Aorta (tissue), 5 donors: ENCODE results near the gene CREB3L2. TPM values are rescaled to one million over a fixed set of nuclear protein-coding genes. Genes with fewer than 3 reads are reported as not detected.
"Not testable (repeated sequence)": the region's sequence is repeated elsewhere in the genome, so short reads cannot be mapped to it uniquely, and the experiment has no call there.

Experiments
- ATAC-seq: fragments of 200-7000 bp; cut with Tn5 transposase; one replicate; pipeline ENCODE4 v1.9.1; 2022; ENCODE audit warnings: moderate library complexity; ENCODE audit not compliant: low FRiP score
- DNase-seq, 2 donors: peaks; one replicate each; pipeline ENCODE4 v3.0.0-alpha.2; 2020
- H3K27ac ChIP-seq, 2 donors: one replicate each; pipeline ENCODE4 v1.5.1; 2013; ENCODE audit warnings: low read length in 2 of 2, mild to moderate bottlenecking in 2 of 2, moderate library complexity in 2 of 2, control low read depth in 1 of 2, inconsistent platforms in 1 of 2, low read depth in 1 of 2
- H3K27me3 ChIP-seq, 2 donors: one replicate each; pipeline ENCODE4 v1.6.1; 2013; ENCODE audit warnings: control low read depth in 1 of 2, low read length in 1 of 2, mild to moderate bottlenecking in 1 of 2, moderate library complexity in 1 of 2; ENCODE audit not compliant: insufficient read depth in 2 of 2, control insufficient read depth in 1 of 2
- H3K36me3 ChIP-seq, 2 donors: one replicate each; pipeline ENCODE4 v1.6.1; 2013; ENCODE audit warnings: control low read depth in 1 of 2, low read length in 1 of 2, mild to moderate bottlenecking in 1 of 2; ENCODE audit not compliant: insufficient read depth in 2 of 2, control insufficient read depth in 1 of 2
- H3K4me1 ChIP-seq, 2 donors: one replicate each; pipeline ENCODE4 v1.6.1; 2013; ENCODE audit warnings: low read length in 2 of 2, control low read depth in 1 of 2, mild to moderate bottlenecking in 1 of 2, moderate library complexity in 1 of 2; ENCODE audit not compliant: insufficient read depth in 2 of 2, control insufficient read depth in 1 of 2
- H3K4me3 ChIP-seq, 2 donors: one replicate each; pipeline ENCODE4 v1.5.1; 2013; ENCODE audit warnings: low read length in 2 of 2, control low read depth in 1 of 2, mild to moderate bottlenecking in 1 of 2
- H3K9me3 ChIP-seq: one replicate; pipeline ENCODE4 v1.6.1; 2013; ENCODE audit warnings: mild to moderate bottlenecking, low read length; ENCODE audit not compliant: control insufficient read depth
- WGBS, 2 donors: extraction: QIAGEN DNeasy Blood & Tissue Kit; methylation state at CpG; one replicate each; pipeline ENCODE4 v1.1.7; 2013; 5-methylcytosine and 5-hydroxymethylcytosine counted together
- intact Hi-C, 2 donors: fragments of 100-400 bp; cut with DNase I; formaldehyde crosslinking; loops; one replicate each; pipeline versions ENCODE4 v1.14.2 to v1.15.0; 2022
- polyA plus RNA-seq, 2 donors: library from polyadenylated mRNA; stranded (reverse); fragments of 200-250 nt; gene quantifications; one replicate each; pipeline ENCODE4 v1.2.3, GENCODE V29; 2013
- total RNA-seq, 2 donors: library from RNA; stranded (reverse); fragmentation: NEBNext Ultra II Directional; extraction: Animal tissue kit (Norgen Biotek cat#: 25700); gene quantifications; one replicate each; pipeline ENCODE4 v1.2.1, GENCODE V29; 2021
- donor health status: healthy with polysubstance abuse.
- donor health status: Bipolar disorder and iron deficiency.
- donor health status: DM: no; HTN: no; CAD: no.
- donor health status: DM: no; HTN: no; CAD: no.
- donor health status: DM: yes; HTN: yes; CAD: no.

Gene CREB3L2
- total and polyA plus RNA-seq, 4 donors: 10.6 to 165 (median 73.7) TPM

- no peaks in the 10 kb centered on the region for H3K36me3 ChIP-seq
- no peaks in the 10 kb centered on the region for H3K27me3 ChIP-seq
- no peaks in the 10 kb centered on the region for H3K9me3 ChIP-seq
- peaks cover 0 to 28% of the 10 kb centered on the region in 2 donors for H3K4me1 ChIP-seq
- no peak overlapping the region for H3K27ac ChIP-seq
- 99 to 100% methylated on average over 1 of the region's 1 CpG for WGBS, 2 donors
- intact Hi-C loops: no loop called here
- DNase-seq: no peak
- H3K4me3 ChIP-seq: no peak overlapping the region
- ATAC-seq: no peak
Observed at GRCh38 chr7:137834552-137834951, 167.3 kb downstream of the CREB3L2 start.

- H3K9me3 ChIP-seq, H3K36me3 ChIP-seq, DNase-seq, H3K4me3 ChIP-seq, H3K27ac ChIP-seq, ATAC-seq, intact Hi-C loops, H3K27me3 ChIP-seq: not testable (repeated sequence)
- 96 to 99% methylated on average over 2 of the region's 2 CpGs for WGBS, 2 donors
- peaks cover 0 to 31% of the 10 kb centered on the region in 2 donors for H3K4me1 ChIP-seq
Observed at GRCh38 chr7:137832990-137833389, 168.9 kb downstream of the CREB3L2 start.

- Histone ChIP-seq H3K4me3 (no peak overlapping the region), H3K4me1 (peaks cover 0 to 31% of the 10 kb centered on the region in 2 donors), H3K36me3 (no peaks in the 10 kb centered on the region), H3K9me3 (no peaks in the 10 kb centered on the region), H3K27ac (no peak overlapping the region), H3K27me3 (no peaks in the 10 kb centered on the region)
- WGBS, 2 donors: 94 to 98% methylated on average over 2 of the region's 2 CpGs
- no peak for ATAC-seq
- intact Hi-C loops: no loop called here
- DNase-seq: no peak
Observed at GRCh38 chr7:137832382-137832781, 169.5 kb downstream of the CREB3L2 start.

GRCh38 chr7:137831555-137831954 is 170.3 kb downstream of the CREB3L2 start:
- H3K27me3 ChIP-seq, DNase-seq, H3K9me3 ChIP-seq, ATAC-seq, H3K4me3 ChIP-seq, H3K27ac ChIP-seq, intact Hi-C loops, H3K36me3 ChIP-seq: not testable (repeated sequence)
- peaks cover 0 to 24% of the 10 kb centered on the region in 2 donors for H3K4me1 ChIP-seq
- WGBS, 2 donors: 96% methylated on average over 1 of the region's 1 CpG

GRCh38 chr7:137829337-137829992 is 172.4 kb downstream of the CREB3L2 start:
- 30 to 35% methylated on average over 7 of the region's 7 CpGs for WGBS, 2 donors
- peak overlapping the region in 1 of 2 donors; percentile 22 for H3K27ac ChIP-seq
- intact Hi-C loops: no loop called here

DNA sequence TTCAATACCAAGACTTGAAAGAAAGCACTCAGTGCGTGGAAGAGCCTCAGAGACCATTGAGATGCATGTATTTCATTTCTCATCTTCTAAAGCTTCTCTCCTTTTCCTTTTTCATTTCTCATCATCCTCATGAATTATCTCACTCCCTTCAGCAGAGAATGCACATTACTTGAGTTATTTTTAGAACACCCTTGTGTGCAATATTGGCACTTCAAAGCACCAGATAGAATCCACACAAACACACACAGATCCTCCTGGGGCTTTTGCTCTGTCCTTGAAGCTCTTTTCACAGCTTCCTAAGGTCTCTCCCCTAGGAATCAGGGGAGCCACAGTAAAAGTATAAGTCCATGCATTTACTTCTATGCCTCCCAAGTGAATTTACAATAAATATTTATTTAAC is 173.4 kb downstream of the CREB3L2 start:
- intact Hi-C loops: no loop called here
- no peaks in the 10 kb centered on the region for H3K9me3 ChIP-seq
- 95 to 97% methylated on average over 1 of the region's 1 CpG for WGBS, 2 donors
- H3K27ac ChIP-seq: no peak overlapping the region
- ATAC-seq (no peak), DNase-seq (no peak)
- H3K4me3 ChIP-seq: no peak overlapping the region
- H3K27me3 ChIP-seq: no peaks in the 10 kb centered on the region
- H3K4me1 ChIP-seq: peaks cover 0 to 17% of the 10 kb centered on the region in 2 donors
- no peaks in the 10 kb centered on the region for H3K36me3 ChIP-seq

More at GRCh38 chr7:137829337-137829992, 172.4 kb downstream of the CREB3L2 start:
- ATAC-seq (no peak), DNase-seq (no peak)
- Histone ChIP-seq H3K9me3 (no peaks in the 10 kb centered on the region), H3K4me1 (peaks cover 0 to 17% of the 10 kb centered on the region in 2 donors), H3K36me3 (no peaks in the 10 kb centered on the region), H3K4me3 (no peak overlapping the region), H3K27me3 (no peaks in the 10 kb centered on the region)

GRCh38 chr7:137825489-137825888 is 176.4 kb downstream of the CREB3L2 start:
- no peaks in the 10 kb centered on the region for H3K36me3 ChIP-seq
- no peaks in the 10 kb centered on the region for H3K9me3 ChIP-seq
- DNase-seq (no peak), ATAC-seq (no peak)
- H3K4me3 ChIP-seq: no peak overlapping the region
- peaks cover 3 to 11% of the 10 kb centered on the region in 2 donors for H3K4me1 ChIP-seq
- H3K27ac ChIP-seq: no peak overlapping the region
- WGBS, 2 donors: 93 to 94% methylated on average over 3 of the region's 3 CpGs
- intact Hi-C loops: no loop called here
- H3K27me3 ChIP-seq: no peaks in the 10 kb centered on the region

Other genes starting within 250 kb of the CREB3L2 start
- gene DGKI, start 155.1 kb downstream of the CREB3L2 start, total RNA-seq: 10 to 100 TPM in 1 of 2 donors, 1 to 10 TPM in 1; 6.8 to 11.3 TPM
- gene DGKI, start 155.1 kb downstream of the CREB3L2 start, polyA plus RNA-seq: 1 to 10 TPM; 1.1 to 3.6 TPM
- not detected for gene AKR1D1, start 74.4 kb upstream of the CREB3L2 start, total RNA-seq
- not detected for gene AKR1D1, start 74.4 kb upstream of the CREB3L2 start, polyA plus RNA-seq